GM23338 (cell line): ENCODE data around the gene FZD2. TPM values are rescaled to one million over a fixed set of nuclear protein-coding genes. Genes with fewer than 3 reads are reported as not detected.

Experiments used
- ATAC-seq: fragments of 200-7000 bp; cut with Tn5 transposase; 3 replicates; pipeline ENCODE4 v1.9.1; 2020
- DNase-seq: peaks from one replicate; pipeline ENCODE4 v3.0.0-alpha.2; 2015; ENCODE audit warnings: low spot score
- H2AFZ ChIP-seq: fragments of 200-600 bp; sonication (generic); 2 replicates; pipeline ENCODE4 v1.8.0; 2016; ENCODE audit warnings: antibody characterized with exemption, mild to moderate bottlenecking, moderate library complexity
- H3F3A ChIP-seq: fragments of 200-600 bp; sonication (generic); replicated peaks from 2 replicates; pipeline ENCODE4 v1.8.0; 2017; ENCODE audit warnings: antibody characterized with exemption, mixed run types, low read depth
- H3K27ac ChIP-seq: fragments of 200-600 bp; sonication (generic); 2 replicates; pipeline ENCODE4 v1.6.1; 2016; ENCODE audit warnings: low read depth
- H3K27me3 ChIP-seq: fragments of 200-600 bp; sonication (generic); 2 replicates; pipeline ENCODE4 v1.8.0; 2016; ENCODE audit warnings: mild to moderate bottlenecking, mixed run types, moderate library complexity; ENCODE audit not compliant: insufficient read depth
- H3K36me3 ChIP-seq: fragments of 200-600 bp; sonication (generic); 2 replicates; pipeline ENCODE4 v1.8.0; 2016; ENCODE audit warnings: mild to moderate bottlenecking; ENCODE audit not compliant: insufficient read depth
- H3K4me1 ChIP-seq: fragments of 200-600 bp; sonication (generic); 2 replicates; pipeline ENCODE4 v1.8.0; 2016; ENCODE audit warnings: mild to moderate bottlenecking, moderate library complexity; ENCODE audit not compliant: insufficient read depth
- H3K4me2 ChIP-seq: fragments of 200-600 bp; sonication (generic); 2 replicates; pipeline ENCODE4 v1.7.1; 2017; ENCODE audit warnings: mixed run types
- H3K4me3 ChIP-seq: fragments of 200-600 bp; sonication (generic); 2 replicates; pipeline ENCODE4 v1.6.1; 2016; ENCODE audit warnings: mixed run types
- H3K79me2 ChIP-seq: fragments of 200-600 bp; sonication (generic); replicated peaks from 2 replicates; pipeline ENCODE4 v1.8.0; 2017; ENCODE audit warnings: mild to moderate bottlenecking; ENCODE audit not compliant: insufficient read depth
- H3K9me2 ChIP-seq: fragments of 200-600 bp; sonication (generic); 2 replicates; pipeline ENCODE4 v1.8.0; 2017; ENCODE audit not compliant: insufficient read depth
- H4K20me1 ChIP-seq: fragments of 200-600 bp; sonication (generic); replicated peaks from 2 replicates; pipeline ENCODE4 v1.8.0; 2017; ENCODE audit warnings: mild to moderate bottlenecking; ENCODE audit not compliant: insufficient read depth
- H3K27ac Mint-ChIP-seq: 2 replicates; pipeline ENCODE4 v1.8.0; 2020; ENCODE audit warnings: inconsistent platforms, mild to moderate bottlenecking, moderate library complexity, mixed read lengths
- H3K27me3 Mint-ChIP-seq: 3 replicates; pipeline ENCODE4 v1.8.0; 2022; ENCODE audit warnings: low read depth, mild to moderate bottlenecking, moderate library complexity, mixed read lengths, inconsistent platforms; ENCODE audit not compliant: insufficient read depth, poor library complexity
- H3K36me3 Mint-ChIP-seq: 3 replicates; pipeline ENCODE4 v1.8.0; 2021; ENCODE audit warnings: low read depth, mild to moderate bottlenecking, inconsistent platforms, moderate library complexity, mixed read lengths
- H3K4me1 Mint-ChIP-seq: 3 replicates; pipeline ENCODE4 v1.8.0; 2020; ENCODE audit warnings: mild to moderate bottlenecking, inconsistent platforms, mixed read lengths
- H3K4me3 Mint-ChIP-seq: 3 replicates; pipeline ENCODE4 v1.8.0; 2021; ENCODE audit warnings: moderate library complexity, mild to moderate bottlenecking, inconsistent platforms, mixed read lengths
- H3K9me3 Mint-ChIP-seq: 3 replicates; pipeline ENCODE4 v1.8.0; 2020; ENCODE audit warnings: moderate library complexity, mild to moderate bottlenecking, inconsistent platforms, mixed read lengths
- ETS1 ChIP-seq: IDR thresholded peaks from 2 replicates; pipeline ENCODE4 v1.6.1; 2016; ENCODE audit warnings: antibody characterized with exemption
- EZH2 ChIP-seq: fragments of 200-600 bp; sonication (generic); IDR thresholded peaks from one replicate; pipeline ENCODE4 v1.8.0; 2017; ENCODE audit warnings: antibody characterized with exemption, mild to moderate bottlenecking, low read depth; ENCODE audit not compliant: unreplicated experiment
- JUNB ChIP-seq: IDR thresholded peaks from one replicate; pipeline ENCODE4 v1.6.1; 2016; ENCODE audit warnings: antibody characterized with exemption; ENCODE audit not compliant: unreplicated experiment
- ZNF462 ChIP-seq: fragments of 250-450 bp; sonication (Bioruptor Pico); IDR thresholded peaks from 2 replicates; pipeline ENCODE4 v1.5.0; 2020; ENCODE audit warnings: mild to moderate bottlenecking, moderate library complexity
- polyA plus RNA-seq: library from polyadenylated mRNA; unstranded; fragments of >200 nt; fragmentation: Nextera tagmentation; extraction: Ambion mirVana; gene quantifications from 2 replicates; pipeline ENCODE4 v1.2.1, GENCODE V29; 2016
- total RNA-seq: library from RNA; depleted of rRNA; stranded (reverse); fragments of >200 nt; shearing (Covaris generic); gene quantifications from 2 replicates; pipeline ENCODE4 v1.2.3, GENCODE V29; 2014

The FZD2 gene
- total and polyA plus RNA-seq, 2 experiments from 2014 or later, result 6.2 to 7.6 TPM

- Mint-ChIP-seq H3K27me3 (peaks cover 50% of the 10 kb centered on the region), H3K36me3 (peaks cover 21% of the 10 kb centered on the region), H3K4me3 (peak overlapping the region; percentile 89), H3K9me3 (peaks cover 20% of the 10 kb centered on the region; the same call in 2 of the 3 replicates), H3K27ac (peak overlapping the region; percentile 87), H3K4me1 (peaks cover 62% of the 10 kb centered on the region)
- Histone ChIP-seq H3K27ac (no peak overlapping the region), H4K20me1 (peaks cover 11% of the 10 kb centered on the region), H3K36me3 (no peaks in the 10 kb centered on the region), H3K27me3 (peaks cover 69% of the 10 kb centered on the region), H3K4me3 (peak overlapping the region; percentile 51), H2AFZ (peak overlapping the region; percentile 54), H3K9me2 (no peaks in the 10 kb centered on the region), H3F3A (no peaks in the 10 kb centered on the region; the same call in 1 of the 2 replicates), H3K4me1 (peaks cover 57% of the 10 kb centered on the region), H3K79me2 (peaks cover 8% of the 10 kb centered on the region), H3K4me2 (peak overlapping the region; percentile 79)
- TF ChIP-seq ETS1 (no peak), ZNF462 (CRISPR knock-in tag) (no peak), JUNB (no peak), EZH2 (peak; percentile 92)
- peak; percentile 42 for DNase-seq
- ATAC-seq, result peak; percentile 0; the same call in 2 of the 3 replicates
These were observed 1.0 kb downstream of the FZD2 start for GRCh38 chr17:44558334-44558709.
